ENCODE results near the gene DCTN2. TPM values are rescaled to one million over a fixed set of nuclear protein-coding genes. Genes with fewer than 3 reads are reported as not detected.
"Not testable (repeated sequence)": the region's sequence is repeated elsewhere in the genome, so short reads cannot be mapped to it uniquely, and the experiment has no call there.

DCTN2 gene
- total RNA-seq, 1 donor from 2014 or later = 116 TPM

DNA sequence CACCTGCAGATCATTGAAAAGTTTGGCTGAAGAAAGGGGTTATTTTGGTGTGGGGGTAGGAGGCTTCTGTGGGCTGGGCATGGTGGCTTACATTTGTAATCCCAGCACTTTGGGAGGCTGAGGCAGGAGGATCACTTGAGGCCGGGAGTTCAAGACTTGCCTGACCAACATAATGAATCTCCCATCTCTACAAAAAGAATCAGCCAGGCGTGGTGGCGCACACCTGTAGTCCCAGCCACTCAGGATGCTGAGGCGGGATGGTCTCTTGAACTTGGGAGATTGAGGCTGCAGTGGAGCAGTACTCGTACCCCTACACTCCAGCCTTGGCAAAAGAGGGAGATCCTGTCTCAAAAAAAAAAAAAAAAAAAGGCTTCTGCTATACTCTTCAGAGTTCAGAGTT, 33.7 kb downstream of the DCTN2 start:
- H3K9me3 ChIP-seq = no peaks in the 10 kb centered on the region
- intact Hi-C loops (cut with DNase I) = no loop called here
- no peak overlapping the region for H3K4me3 ChIP-seq
- no peaks in the 10 kb centered on the region for H3K27me3 ChIP-seq
- no peak for DNase-seq (ENCODE audit: low spot score in 2 of 2)
- H3K4me1 ChIP-seq = peaks cover 5 to 11% of the 10 kb centered on the region in 2 donors
- H3K27ac ChIP-seq = no peak overlapping the region
- H3K36me3 ChIP-seq = peaks cover 70 to 82% of the 10 kb centered on the region in 2 donors
- TF ChIP-seq, protein P1, sequence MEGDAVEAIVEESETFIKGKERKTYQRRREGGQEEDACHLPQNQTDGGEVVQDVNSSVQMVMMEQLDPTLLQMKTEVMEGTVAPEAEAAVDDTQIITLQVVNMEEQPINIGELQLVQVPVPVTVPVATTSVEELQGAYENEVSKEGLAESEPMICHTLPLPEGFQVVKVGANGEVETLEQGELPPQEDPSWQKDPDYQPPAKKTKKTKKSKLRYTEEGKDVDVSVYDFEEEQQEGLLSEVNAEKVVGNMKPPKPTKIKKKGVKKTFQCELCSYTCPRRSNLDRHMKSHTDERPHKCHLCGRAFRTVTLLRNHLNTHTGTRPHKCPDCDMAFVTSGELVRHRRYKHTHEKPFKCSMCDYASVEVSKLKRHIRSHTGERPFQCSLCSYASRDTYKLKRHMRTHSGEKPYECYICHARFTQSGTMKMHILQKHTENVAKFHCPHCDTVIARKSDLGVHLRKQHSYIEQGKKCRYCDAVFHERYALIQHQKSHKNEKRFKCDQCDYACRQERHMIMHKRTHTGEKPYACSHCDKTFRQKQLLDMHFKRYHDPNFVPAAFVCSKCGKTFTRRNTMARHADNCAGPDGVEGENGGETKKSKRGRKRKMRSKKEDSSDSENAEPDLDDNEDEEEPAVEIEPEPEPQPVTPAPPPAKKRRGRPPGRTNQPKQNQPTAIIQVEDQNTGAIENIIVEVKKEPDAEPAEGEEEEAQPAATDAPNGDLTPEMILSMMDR (IDR thresholded peaks at IDR 0.05) = no peak

DNA sequence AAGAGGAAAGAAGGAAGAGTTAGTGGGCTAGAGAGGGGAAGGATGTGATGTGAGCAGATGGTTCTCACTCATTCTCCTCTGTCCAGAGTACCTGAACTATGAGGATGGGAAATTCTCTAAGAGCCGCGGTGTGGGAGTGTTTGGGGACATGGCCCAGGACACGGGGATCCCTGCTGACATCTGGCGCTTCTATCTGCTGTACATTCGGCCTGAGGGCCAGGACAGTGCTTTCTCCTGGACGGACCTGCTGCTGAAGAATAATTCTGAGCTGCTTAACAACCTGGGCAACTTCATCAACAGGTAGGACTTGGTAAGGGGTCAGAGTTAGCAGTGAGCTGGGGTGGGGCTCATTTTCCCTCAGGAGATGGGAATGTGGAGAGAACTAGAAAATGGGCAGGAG, 34.3 kb downstream of the DCTN2 start:
- no peak for DNase-seq (ENCODE audit: low spot score in 2 of 2)
- H3K9me3 ChIP-seq = no peaks in the 10 kb centered on the region
- peaks cover 1 to 5% of the 10 kb centered on the region in 2 donors for H3K4me1 ChIP-seq
- H3K27ac ChIP-seq = no peak overlapping the region
- H3K36me3 ChIP-seq = peaks cover 72 to 82% of the 10 kb centered on the region in 2 donors
- intact Hi-C loops (cut with DNase I) = no loop called here
- H3K4me3 ChIP-seq = no peak overlapping the region
- H3K27me3 ChIP-seq = no peaks in the 10 kb centered on the region
- TF ChIP-seq, protein P1 (IDR thresholded peaks at IDR 0.05) = no peak

DNA sequence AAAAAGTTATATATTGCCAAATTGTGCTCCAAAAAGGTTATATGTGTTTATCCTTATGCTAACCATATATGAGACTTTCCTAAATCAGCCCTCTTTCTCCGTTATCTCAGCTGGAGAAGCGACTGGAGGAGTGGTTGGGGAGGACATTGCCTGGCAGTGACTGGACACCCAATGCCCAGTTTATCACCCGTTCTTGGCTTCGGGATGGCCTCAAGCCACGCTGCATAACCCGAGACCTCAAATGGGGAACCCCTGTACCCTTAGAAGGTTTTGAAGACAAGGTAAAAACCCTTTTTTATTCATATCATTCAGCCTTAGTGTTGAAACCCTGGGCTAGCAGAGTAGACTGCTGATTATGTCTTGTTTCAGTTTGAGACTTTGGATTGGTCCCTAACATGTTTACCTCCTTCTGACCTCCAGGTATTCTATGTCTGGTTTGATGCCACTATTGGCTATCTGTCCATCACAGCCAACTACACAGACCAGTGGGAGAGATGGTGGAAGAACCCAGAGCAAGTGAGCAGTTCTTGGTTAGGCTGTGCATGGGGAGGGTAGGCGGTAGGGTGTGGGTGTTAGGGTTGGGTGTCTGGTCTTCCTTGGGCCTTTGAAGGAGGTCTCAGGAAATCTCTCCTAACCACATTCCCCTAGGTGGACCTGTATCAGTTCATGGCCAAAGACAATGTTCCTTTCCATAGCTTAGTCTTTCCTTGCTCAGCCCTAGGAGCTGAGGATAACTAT, 35.2 kb downstream of the DCTN2 start:
- Histone ChIP-seq H3K27ac (no peak overlapping the region), H3K9me3 (no peaks in the 10 kb centered on the region), H3K27me3 (no peaks in the 10 kb centered on the region), H3K36me3 (peaks cover 66 to 74% of the 10 kb centered on the region in 2 donors), H3K4me1 (no peaks in the 10 kb centered on the region), H3K4me3 (no peak overlapping the region)
- no peak for DNase-seq (ENCODE audit: low spot score in 2 of 2)
- TF ChIP-seq, protein P1 (IDR thresholded peaks at IDR 0.05) = no peak
- intact Hi-C loops (cut with DNase I) = no loop called here

DNA sequence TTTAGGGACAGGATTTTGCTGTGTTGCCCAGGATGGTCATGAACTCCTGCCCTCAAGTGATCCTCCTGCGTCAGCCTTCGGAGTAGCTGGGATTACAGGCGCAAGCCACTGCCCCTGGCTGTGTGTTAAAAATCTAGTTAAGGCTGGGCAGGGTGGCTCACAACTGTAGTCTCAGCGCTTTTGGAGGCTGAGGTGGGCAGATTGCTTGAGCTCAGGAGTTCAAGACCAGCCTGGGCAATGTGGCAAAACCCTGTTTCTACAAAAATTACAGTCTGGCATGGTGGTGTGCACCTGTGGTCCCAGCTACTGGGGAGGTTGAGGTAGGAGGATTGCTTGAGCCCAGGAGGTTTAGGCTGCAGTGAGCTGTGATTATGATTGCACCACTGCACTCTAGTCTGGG, 35.8 kb downstream of the DCTN2 start:
- intact Hi-C loops (cut with DNase I) = no loop called here
- H3K27ac ChIP-seq = no peak overlapping the region
- no peaks in the 10 kb centered on the region for H3K9me3 ChIP-seq
- H3K27me3 ChIP-seq = no peaks in the 10 kb centered on the region
- H3K4me1 ChIP-seq = no peaks in the 10 kb centered on the region
- TF ChIP-seq, protein P1 (IDR thresholded peaks at IDR 0.05) = no peak
- no peak for DNase-seq (ENCODE audit: low spot score in 2 of 2)
- peaks cover 65 to 73% of the 10 kb centered on the region in 2 donors for H3K36me3 ChIP-seq
- H3K4me3 ChIP-seq = no peak overlapping the region

DNA sequence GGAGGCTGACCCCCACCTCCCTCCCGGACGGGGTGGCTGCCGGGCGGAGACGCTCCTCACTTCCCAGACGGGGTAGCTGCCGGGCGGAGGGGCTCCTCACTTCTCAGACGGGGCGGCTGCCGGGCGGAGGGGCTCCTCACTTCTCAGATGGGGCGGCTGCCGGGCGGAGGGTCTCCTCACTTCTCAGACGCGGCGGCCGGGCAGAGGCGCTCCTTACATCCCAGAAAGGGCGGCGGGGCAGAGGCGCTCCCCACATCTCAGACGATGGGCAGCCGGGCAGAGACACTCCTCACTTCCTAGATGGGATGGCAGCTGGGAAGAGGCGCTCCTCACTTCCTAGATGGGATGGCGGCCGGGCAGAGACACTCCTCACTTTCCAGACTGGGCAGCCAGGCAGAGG, 39.2 kb downstream of the DCTN2 start:
- DNase-seq (ENCODE audit: low spot score in 2 of 2); H3K27ac ChIP-seq; H3K4me3 ChIP-seq; H3K27me3 ChIP-seq; H3K9me3 ChIP-seq; intact Hi-C loops (cut with DNase I); H3K4me1 ChIP-seq: not testable (repeated sequence)
- peaks cover 64 to 71% of the 10 kb centered on the region in 2 donors for H3K36me3 ChIP-seq

DNA sequence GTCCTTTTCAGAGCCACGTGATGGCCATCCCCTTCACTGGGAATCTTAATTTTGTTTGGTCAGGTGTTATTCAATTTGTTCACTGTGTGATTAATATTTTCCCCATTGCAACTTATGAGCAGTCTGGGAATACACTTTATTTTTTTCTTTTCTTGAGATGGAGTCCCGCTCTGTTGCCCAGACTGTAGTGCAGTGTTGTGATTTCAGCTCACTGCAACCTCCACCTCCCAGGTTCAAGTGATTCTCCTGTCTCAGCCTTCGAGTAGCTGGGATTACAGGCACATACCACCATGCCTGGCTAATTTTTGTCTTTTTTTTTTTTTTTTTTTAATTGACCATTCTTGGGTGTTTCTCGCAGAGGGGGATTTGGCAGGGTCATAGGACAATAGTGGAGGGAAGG, 40.5 kb downstream of the DCTN2 start:
- H3K36me3 ChIP-seq = peaks cover 62 to 71% of the 10 kb centered on the region in 2 donors
- H3K4me3 ChIP-seq; H3K27ac ChIP-seq; H3K4me1 ChIP-seq; intact Hi-C loops (cut with DNase I); DNase-seq (ENCODE audit: low spot score in 2 of 2); H3K27me3 ChIP-seq; H3K9me3 ChIP-seq: not testable (repeated sequence)

DNA sequence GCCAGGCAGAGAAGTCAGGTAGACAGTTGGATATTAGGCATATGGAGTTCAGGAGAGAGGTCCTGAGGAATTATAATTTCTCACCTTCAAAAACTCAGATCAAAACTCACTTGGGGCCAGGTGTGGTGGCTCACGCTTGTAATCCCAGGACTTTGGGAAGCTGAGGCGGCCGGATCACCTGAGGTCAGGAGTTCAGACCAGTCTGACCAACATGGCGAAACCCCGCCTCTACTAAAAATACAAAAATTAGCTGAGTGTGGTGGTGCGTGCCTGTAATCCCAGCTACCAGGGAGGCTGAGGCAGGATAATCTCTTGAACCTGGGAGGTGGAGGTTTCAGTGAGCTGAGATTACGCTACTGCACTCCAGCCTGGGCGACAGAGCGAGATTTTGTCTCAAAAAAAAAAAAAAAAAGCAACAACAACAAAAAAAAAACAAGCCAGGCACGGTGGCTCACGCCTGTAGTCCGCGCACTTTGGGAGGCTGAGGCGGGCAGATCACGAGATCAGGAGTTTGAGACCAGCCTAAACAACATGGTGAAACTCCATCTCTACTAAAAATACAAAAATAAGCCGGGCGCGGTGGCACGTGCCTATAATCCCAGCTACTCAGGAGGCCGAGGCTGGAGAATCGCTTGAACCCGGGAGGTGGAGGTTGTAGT, 44.6 kb downstream of the DCTN2 start:
- DNase-seq (ENCODE audit: low spot score in 2 of 2); intact Hi-C loops (cut with DNase I): not testable (repeated sequence)

More for the DNA sequence above, 44.6 kb downstream of the DCTN2 start:
- peaks cover 76 to 88% of the 10 kb centered on the region in 2 donors for H3K36me3 ChIP-seq
- H3K4me1 ChIP-seq, H3K27me3 ChIP-seq, H3K9me3 ChIP-seq, H3K4me3 ChIP-seq, H3K27ac ChIP-seq: not testable (repeated sequence)
